LoVo (cell line): ENCODE data around the gene TOPORS.
A peak's percentile ranks its signal among the peaks of the same experiment; 100 is the strongest.
"Not testable (repeated sequence)": the region's sequence is repeated elsewhere in the genome, so short reads cannot be mapped to it uniquely, and the experiment has no call there.

Source experiments
- DNase-seq: peaks from one replicate; pipeline ENCODE4 v3.0.0-alpha.2; 2016; ENCODE audit warnings: low spot score

Gene TOPORS

GRCh38 chr9:32565967-32566366 lies 13.6 kb upstream of the TOPORS start:
- no peak for DNase-seq

DNA sequence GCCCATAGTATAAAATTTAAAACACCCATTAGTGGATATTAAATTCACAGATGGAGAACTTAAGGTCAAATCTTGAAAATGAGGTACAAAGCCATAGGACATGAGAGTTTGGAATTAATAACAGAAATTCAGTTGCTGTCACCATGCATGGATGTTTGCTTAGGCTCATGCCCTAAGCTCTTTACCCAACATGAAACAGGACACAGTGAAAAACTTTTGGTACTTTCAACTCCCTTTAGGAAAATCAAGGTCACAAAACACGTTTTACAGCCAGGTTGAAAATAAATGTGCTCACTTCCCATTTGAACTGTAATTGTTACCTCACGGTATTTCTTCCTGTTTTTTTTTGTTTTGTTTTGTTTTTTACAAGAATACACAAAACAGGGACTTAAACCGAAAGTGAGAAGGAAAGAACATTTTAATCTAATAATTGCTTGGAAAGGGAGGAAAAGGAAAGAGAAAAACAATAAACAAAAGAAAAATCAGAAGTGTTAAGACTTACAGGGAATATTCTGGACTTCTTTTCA lies 6.1 kb upstream of the TOPORS start:
- DNase-seq = no peak

DNA sequence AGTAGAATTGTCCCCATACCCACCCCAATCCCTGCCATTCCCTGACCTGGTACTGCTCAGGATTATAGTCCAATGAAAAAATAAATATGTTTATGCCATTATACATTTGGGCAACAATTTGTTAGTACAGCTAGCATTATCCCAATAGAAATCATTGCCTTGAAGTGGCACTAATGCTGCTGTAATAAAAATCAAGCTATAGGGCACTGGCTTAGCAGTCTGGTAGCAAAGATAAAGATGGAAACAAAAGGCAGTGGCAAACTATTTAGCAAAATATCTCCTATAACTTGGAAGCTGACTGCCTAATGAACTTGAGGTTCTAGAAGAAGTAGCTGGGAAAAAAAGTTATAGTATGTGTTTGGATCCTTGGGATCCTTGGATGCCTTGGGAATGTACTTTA lies 2.2 kb upstream of the TOPORS start:
- DNase-seq = no peak

- DNase-seq = no peak
These were observed 1.7 kb upstream of the TOPORS start for GRCh38 chr9:32554107-32554506.

- peak; percentile 32 for DNase-seq
These were observed 922 bp downstream of the TOPORS start for GRCh38 chr9:32551276-32552051.

DNA sequence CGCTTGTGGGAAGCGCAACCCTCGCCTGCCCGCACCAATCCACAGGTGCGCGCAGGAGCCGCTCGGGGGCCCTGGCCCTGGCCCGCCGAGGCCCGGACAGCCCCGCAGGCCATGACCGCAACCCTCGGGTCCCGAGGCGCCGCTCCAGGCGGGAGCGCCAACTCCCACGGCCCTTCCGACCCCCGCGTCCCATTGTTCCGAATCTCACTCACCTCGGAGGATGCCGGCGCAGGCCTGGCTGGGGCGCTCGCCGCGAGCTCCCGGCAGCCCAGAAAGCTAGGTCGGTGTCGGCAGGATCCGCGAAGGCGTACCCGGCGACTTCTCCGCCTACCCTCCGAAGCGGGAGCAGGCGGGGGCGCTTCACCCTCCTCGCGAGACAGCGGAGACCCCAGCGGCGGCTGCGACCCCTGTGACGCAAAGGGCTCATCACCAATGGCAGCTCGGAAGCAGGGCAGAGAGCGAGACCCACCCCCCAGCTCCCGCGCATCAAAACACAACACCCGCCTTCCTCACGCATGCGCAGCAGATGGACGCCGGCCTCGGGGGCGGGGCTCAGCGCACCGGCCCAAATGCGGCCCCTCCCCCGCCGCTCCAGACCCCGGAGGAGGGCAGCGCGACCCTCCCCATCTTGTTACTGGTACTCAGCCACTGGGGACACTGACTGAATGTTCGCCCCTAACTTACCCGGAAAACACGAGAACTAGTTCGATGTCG lies 1.7 kb downstream of the TOPORS start:
- peak; percentile 76 for DNase-seq

- no peak for DNase-seq
These were observed 2.2 kb downstream of the TOPORS start for GRCh38 chr9:32550150-32550561.

DNA sequence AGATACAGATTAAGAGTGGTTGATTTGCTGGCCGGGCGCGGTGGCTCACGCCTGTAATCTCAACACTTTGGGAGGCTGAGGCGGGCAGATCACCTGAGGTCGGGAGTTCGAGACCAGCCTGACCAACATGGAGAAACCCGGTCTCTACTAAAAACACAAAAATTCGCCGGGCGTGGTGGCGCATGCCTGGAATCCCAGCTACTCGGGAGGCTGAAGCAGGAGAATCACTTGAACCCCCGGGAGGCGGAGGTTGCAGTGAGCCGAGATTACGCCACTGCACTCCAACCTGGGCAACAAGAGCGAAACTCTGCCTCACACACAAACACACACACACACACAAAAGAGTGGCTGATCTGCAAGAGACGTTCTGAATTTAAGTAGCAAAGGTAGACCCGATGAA lies 4.2 kb downstream of the TOPORS start:
- not testable (repeated sequence) for DNase-seq

DNA sequence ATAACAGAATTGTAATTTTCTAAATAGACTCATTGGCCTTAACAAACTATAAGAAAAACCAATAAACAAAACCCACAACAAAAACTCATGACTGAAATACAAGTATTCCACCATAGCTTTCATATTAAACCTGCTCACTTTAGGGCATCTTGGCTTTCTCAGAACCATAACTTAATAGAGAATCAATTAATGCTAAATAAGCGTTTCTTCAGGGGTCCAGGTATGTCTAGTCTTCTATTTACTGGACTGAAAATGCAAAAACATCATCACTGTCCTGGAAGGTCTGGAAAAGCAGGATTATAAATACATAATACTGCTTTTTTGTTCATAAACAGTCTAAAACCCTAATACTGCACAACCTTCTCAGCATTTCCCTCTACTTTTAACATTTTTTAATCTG lies 6.5 kb downstream of the TOPORS start:
- DNase-seq = no peak

DNA sequence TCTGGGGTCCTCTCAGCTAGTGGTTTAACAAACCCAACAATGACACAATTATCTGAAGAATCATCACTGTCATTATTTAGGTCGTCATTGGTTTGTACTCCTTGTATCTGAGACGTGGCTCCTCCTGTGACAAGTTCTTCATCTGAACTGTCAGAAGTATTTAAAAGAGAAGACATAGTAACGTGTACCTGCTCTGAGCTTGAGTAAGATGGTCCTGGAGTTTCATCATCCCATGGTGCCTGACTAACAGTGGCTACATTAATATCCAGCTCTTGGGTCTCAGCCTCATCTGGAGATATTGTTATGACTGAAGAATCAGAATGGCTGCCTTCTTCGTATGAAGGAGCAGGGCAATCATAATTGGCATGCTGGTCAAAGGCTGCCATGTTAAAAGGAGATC lies 9.3 kb downstream of the TOPORS start:
- no peak for DNase-seq

GRCh38 chr9:32533816-32534215 lies 18.6 kb downstream of the TOPORS start:
- DNase-seq = no peak

- DNase-seq = no peak
These were observed 19.1 kb downstream of the TOPORS start for GRCh38 chr9:32533336-32533735.

GRCh38 chr9:32526707-32527048 lies 25.7 kb downstream of the TOPORS start:
- DNase-seq = no peak

DNA sequence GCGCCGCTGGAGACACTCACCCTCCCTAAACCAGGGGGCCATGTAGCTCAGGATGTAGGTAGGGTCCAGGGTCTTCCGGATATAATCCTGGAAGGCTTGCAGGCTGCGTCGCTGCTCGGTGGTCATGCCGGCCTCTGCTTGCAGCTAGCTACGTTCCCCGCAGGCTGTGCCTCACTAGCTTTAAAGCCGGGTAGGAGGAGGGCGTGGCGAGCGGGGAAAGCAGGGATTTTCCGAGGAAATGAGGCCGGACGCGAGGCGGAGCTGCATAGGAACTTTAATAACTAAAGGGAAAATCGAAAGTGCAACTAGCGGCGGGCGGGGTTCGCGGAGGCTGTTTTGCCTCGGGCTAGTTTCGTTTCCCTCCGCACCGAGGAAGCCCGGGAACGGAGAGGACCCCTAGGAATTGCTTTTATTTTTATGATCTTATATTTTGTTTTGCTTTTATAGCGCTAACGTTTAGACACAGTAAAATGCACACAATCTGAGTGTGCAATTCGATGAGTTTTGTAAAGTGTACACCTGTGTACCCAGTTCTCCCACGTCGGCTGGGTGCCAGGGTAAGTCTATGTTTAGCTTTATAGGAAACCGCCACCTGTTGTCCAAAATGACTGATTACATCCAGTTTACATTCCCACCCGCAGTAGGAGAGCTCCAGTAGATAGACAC lies 26.2 kb downstream of the TOPORS start, which contains the start of gene RIGI:
Gene RIGI, minus strand, starts transcription at position 156 of the 666 bp plus-strand sequence. Its CDS starts 30 bp downstream, at position 126.
- DNase-seq = peak; percentile 94

DNA sequence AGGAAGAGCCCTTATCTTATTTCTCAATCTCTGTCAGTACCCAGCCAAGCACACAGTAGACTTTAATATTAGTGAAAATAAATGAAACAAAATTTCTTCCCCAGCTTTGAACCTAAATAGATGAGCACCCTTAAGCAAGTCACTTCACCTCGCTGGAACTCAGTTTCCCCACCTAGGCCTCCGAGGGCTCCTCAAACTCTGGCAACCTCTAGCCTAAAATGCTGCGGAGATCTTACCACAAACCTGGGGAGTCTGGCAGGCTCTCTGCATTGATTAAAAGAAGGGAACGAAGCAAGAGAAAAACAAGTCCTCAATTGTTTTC lies 26.7 kb downstream of the TOPORS start:
- peak; percentile 6 for DNase-seq

- peak; percentile 9 for DNase-seq
These were observed 27.3 kb downstream of the TOPORS start for GRCh38 chr9:32524892-32525708.

DNA sequence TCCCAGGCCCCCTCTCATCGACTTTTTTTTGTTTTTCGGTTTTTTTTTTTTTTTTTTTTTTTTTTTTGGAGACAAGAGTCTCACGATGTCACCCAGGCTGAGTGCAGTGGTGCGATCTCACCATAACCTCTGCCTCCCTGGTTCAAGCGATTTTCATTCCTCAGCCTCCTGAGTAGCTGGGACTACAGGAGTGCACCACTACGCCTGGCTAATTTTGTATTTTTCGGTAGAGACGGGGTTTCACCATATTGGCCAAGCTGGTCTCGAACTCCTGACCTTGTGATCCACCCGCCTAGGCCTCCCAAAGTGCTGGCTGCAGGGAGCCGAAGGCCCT lies 27.9 kb downstream of the TOPORS start:
- DNase-seq = not testable (repeated sequence)

DNA sequence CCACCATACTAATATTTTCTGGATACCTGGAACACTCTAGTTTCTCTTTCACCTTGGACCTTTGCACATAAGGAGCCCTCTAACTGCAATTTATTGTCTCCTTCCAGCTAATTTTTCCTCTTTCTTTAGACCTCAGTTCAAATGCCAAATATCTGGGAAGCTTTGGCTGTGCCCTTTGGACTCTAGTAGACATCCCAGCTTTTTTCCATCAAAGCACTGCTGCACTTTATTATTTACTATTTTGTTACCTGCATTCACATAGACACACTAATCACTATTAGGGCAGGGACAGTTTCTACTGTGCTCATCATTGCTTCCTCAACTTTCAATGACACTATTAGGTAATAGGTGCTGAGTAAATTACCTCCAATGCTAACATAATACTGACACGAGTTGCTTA lies 28.5 kb downstream of the TOPORS start:
- DNase-seq = no peak

GRCh38 chr9:32518276-32518675 lies 34.1 kb downstream of the TOPORS start:
- no peak for DNase-seq

DNA sequence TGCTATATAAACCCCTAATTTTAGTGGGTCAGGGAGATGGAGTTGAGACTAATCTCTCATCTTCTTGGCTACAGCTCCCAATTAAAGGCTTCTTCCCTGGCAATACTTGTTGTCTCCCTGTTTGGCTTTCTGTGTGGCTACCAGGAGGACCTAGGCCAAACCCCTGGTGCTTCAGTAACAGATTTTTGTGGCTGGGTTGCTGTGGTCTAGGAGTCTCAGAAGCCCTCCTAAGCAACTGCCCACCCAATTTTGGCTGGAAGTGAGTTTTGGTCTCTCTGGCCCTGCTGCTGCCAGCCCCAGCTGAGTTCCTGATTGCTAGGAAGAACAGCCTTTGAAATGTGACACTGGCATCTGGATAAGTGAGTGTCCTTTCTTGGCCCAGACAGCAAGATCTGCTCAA lies 36.1 kb downstream of the TOPORS start:
- DNase-seq = no peak

DNA sequence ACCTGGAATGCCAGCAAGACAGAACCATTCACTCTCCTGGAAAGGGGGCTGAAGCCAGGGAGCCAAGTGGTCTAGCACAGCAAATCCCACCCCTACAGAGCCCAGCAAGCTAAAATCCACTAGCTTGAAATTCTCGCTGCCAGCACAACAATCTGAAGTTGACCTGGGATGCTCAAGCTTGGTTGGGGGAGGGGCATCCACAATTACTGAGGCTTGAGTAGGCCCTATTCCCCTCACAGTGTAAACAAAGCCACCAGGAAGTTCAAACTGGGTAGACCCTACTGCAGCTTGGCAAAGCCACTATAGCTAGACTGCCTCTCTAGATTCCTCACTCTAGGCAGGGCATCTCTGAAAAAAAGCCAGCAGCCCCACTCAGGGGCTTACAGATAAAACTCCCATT lies 43.7 kb downstream of the TOPORS start:
- DNase-seq = no peak

GRCh38 chr9:32503008-32503407 lies 49.4 kb downstream of the TOPORS start:
- DNase-seq = no peak
